HG03280 (cell line): Measurements from ENCODE around the gene PDZK1IP1.
"Not testable (repeated sequence)": the region's sequence is repeated elsewhere in the genome, so short reads cannot be mapped to it uniquely, and the experiment has no call there.

Source experiments
- ATAC-seq: cut with Tn5 transposase; IDR thresholded peaks from one replicate; pipeline ENCODE4 v1.9.1; 2021; ENCODE audit warnings: mild to moderate bottlenecking, moderate library complexity; ENCODE audit not compliant: unreplicated experiment

PDZK1IP1 gene

DNA sequence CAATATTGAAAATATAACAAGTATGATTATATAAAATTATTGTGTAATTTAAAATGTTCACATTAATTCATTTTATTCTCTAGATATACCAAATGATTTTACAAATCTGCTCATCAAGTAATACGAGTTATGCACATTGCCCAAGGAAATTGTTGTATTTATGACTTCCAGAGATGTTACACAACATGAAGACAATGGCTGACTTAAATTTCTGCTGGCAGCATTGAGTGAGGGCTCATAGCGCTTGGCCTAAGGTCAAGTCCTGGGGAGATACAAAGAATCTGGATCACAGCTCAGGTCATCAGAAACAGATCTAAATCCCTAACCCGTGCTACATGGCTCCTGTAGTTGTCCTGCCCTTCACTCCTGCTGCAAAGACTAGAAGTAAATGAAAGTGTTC lies 49.5 kb downstream of the PDZK1IP1 start:
- ATAC-seq = not testable (repeated sequence)

DNA sequence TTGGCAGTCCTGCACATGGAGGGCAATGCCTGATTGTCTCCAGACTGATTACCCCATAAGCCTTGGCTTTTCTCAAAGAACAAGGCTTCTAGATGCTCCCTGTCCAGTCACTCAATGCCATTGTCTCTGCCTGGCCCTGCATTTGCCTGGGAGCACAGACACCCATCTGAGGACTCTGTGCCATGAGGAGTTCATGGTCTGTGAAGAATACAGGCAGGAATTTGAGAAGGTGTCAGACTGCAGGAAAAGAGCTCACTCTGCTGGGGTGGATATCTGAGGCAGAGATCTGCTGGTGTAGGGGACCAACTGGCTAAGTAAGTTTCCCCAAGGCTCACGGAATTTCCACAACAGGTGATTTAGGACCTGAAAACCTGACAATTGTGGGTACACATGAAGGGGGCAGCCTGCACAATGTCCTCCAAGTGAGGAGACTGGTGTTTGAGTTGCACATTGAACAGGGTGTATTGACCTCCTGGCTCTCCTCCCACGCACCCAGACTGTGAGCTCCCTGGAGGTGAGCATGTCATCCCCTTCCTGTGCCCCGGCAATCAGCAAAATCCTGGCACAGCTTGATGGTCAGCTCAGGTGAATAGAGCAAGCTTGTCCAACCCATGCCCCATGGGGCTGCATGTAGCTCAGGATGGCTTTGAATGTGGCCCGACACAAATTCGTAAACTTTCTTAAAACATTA lies 51.8 kb downstream of the PDZK1IP1 start:
- ATAC-seq = no peak

DNA sequence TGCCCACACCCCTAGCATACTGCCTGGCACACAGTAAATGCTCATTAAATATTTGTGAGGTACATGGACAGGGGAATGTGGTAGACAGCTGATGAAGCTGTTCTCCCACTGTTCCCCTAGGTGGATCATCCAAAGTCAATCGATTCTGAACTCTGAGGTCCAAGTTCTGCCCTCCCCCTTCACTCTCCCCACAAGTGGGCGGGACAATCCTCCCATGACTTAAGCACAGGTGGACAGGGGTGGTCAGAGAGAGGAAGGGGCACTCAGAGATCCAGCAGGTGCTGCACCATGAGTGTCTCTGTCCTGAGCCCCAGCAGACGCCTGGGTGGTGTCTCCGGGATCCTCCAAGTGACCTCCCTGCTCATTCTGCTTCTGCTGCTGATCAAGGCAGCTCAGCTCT lies 52.6 kb downstream of the PDZK1IP1 start, which contains the start of gene CYP4A22:
Gene CYP4A22, plus strand, starts transcription at position 244 of the 400 bp plus-strand sequence. Its CDS starts 45 bp downstream, at position 289.
- no peak for ATAC-seq
